ENCODE measurements around the gene HS3ST4.
"Not testable (repeated sequence)": the region's sequence is repeated elsewhere in the genome, so short reads cannot be mapped to it uniquely, and the experiment has no call there.

The HS3ST4 gene

GRCh38 chr16:25988882-25989281, 297.1 kb downstream of the HS3ST4 start:
- no peak for DNase-seq (ENCODE audit: low read depth in 2 of 2)

GRCh38 chr16:25996052-25996451, 304.3 kb downstream of the HS3ST4 start:
- no peak for DNase-seq (ENCODE audit: low read depth in 2 of 2)

- DNase-seq (ENCODE audit: low read depth in 2 of 2), result no peak
These were observed 313.6 kb downstream of the HS3ST4 start for GRCh38 chr16:26005336-26005735.

- no peak for DNase-seq (ENCODE audit: low read depth in 2 of 2)
These were observed 320.6 kb downstream of the HS3ST4 start for GRCh38 chr16:26012376-26012775.

- no peak for DNase-seq (ENCODE audit: low read depth in 2 of 2)
These were observed 324.0 kb downstream of the HS3ST4 start for GRCh38 chr16:26015776-26016175.

GRCh38 chr16:26016989-26017388, 325.2 kb downstream of the HS3ST4 start:
- no peak for DNase-seq (ENCODE audit: low read depth in 2 of 2)

- no peak for DNase-seq (ENCODE audit: low read depth in 2 of 2)
These were observed 327.9 kb downstream of the HS3ST4 start for GRCh38 chr16:26019381-26020242.

- DNase-seq (ENCODE audit: low read depth in 2 of 2), result no peak
These were observed 335.1 kb downstream of the HS3ST4 start for GRCh38 chr16:26026709-26027450.

GRCh38 chr16:26031286-26031685, 339.5 kb downstream of the HS3ST4 start:
- DNase-seq (ENCODE audit: low read depth in 2 of 2), result no peak

GRCh38 chr16:26032661-26033060, 340.9 kb downstream of the HS3ST4 start:
- not testable (repeated sequence) for DNase-seq (ENCODE audit: low read depth in 2 of 2)

GRCh38 chr16:26041952-26042668, 350.4 kb downstream of the HS3ST4 start:
- no peak for DNase-seq (ENCODE audit: low read depth in 2 of 2)

- no peak for DNase-seq (ENCODE audit: low read depth in 2 of 2)
These were observed 358.7 kb downstream of the HS3ST4 start for GRCh38 chr16:26050472-26050871.

- no peak for DNase-seq (ENCODE audit: low read depth in 2 of 2)
These were observed 359.3 kb downstream of the HS3ST4 start for GRCh38 chr16:26051063-26051462.

GRCh38 chr16:26053889-26054288, 362.1 kb downstream of the HS3ST4 start:
- DNase-seq (ENCODE audit: low read depth in 2 of 2), result no peak

GRCh38 chr16:26058326-26058725, 366.6 kb downstream of the HS3ST4 start:
- no peak for DNase-seq (ENCODE audit: low read depth in 2 of 2)

- no peak for DNase-seq (ENCODE audit: low read depth in 2 of 2)
These were observed 378.7 kb downstream of the HS3ST4 start for GRCh38 chr16:26070302-26071100.

- DNase-seq (ENCODE audit: low read depth in 2 of 2), result no peak
These were observed 379.5 kb downstream of the HS3ST4 start for GRCh38 chr16:26071101-26071866.

- no peak for DNase-seq (ENCODE audit: low read depth in 2 of 2)
These were observed 387.1 kb downstream of the HS3ST4 start for GRCh38 chr16:26078716-26079355.

GRCh38 chr16:26087091-26087490, 395.3 kb downstream of the HS3ST4 start:
- no peak for DNase-seq (ENCODE audit: low read depth in 2 of 2)

- DNase-seq (ENCODE audit: low read depth in 2 of 2), result no peak
These were observed 399.8 kb downstream of the HS3ST4 start for GRCh38 chr16:26091511-26091910.
